GM06990 (cell line): ENCODE results near the gene TMEM201.

Source experiments
- DNase-seq: peaks from one replicate; pipeline ENCODE4 v3.0.0-alpha.2; 2011; ENCODE audit not compliant: insufficient read length; ENCODE audit errors: extremely low read depth
- H3K27me3 ChIP-seq: replicated peaks from 2 replicates; pipeline ENCODE4 v1.6.0; 2011; ENCODE audit warnings: low read length; ENCODE audit not compliant: control insufficient read depth, insufficient read depth
- H3K36me3 ChIP-seq: 2 replicates; pipeline ENCODE4 v1.5.1; 2011; ENCODE audit warnings: low read length; ENCODE audit not compliant: control insufficient read depth, insufficient read depth
- H3K4me3 ChIP-seq: replicated peaks from 2 replicates; pipeline ENCODE4 v1.5.1; 2011; ENCODE audit warnings: low read depth, mild to moderate bottlenecking, control low read depth, low read length
- TF ChIP-seq, protein P1 (sequence below): IDR thresholded peaks from 2 replicates; pipeline ENCODE4 v1.5.1; 2011; ENCODE audit warnings: low read length, control low read depth, mild to moderate bottlenecking, inconsistent platforms; ENCODE audit not compliant: insufficient read depth, poor library complexity, severe bottlenecking

TMEM201 gene

DNA sequence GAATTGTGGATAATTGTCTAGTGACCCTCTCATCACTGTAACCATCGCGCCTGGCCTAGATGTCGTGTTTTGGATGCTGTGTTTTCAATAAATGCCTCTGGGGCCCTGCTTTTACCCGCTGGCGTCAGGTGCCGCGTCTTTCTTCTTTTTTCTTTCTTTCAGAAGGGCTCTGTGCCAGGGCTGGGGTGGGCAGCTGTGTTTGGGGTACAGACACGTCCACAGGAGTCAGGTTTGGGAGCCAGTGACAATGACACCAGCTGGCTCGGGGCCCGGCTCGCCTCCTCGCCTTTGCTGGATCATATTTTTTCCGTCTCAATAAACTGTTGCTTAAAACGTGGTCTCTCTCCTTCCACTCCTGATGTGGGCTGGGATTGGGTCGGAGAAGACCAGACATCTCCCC, 16.1 kb downstream of the TMEM201 start:
- DNase-seq, result no peak
- no peaks in the 10 kb centered on the region for H3K27me3 ChIP-seq
- no peak overlapping the region for H3K4me3 ChIP-seq
- peaks cover 35% of the 10 kb centered on the region for H3K36me3 ChIP-seq
- TF ChIP-seq, protein P1, sequence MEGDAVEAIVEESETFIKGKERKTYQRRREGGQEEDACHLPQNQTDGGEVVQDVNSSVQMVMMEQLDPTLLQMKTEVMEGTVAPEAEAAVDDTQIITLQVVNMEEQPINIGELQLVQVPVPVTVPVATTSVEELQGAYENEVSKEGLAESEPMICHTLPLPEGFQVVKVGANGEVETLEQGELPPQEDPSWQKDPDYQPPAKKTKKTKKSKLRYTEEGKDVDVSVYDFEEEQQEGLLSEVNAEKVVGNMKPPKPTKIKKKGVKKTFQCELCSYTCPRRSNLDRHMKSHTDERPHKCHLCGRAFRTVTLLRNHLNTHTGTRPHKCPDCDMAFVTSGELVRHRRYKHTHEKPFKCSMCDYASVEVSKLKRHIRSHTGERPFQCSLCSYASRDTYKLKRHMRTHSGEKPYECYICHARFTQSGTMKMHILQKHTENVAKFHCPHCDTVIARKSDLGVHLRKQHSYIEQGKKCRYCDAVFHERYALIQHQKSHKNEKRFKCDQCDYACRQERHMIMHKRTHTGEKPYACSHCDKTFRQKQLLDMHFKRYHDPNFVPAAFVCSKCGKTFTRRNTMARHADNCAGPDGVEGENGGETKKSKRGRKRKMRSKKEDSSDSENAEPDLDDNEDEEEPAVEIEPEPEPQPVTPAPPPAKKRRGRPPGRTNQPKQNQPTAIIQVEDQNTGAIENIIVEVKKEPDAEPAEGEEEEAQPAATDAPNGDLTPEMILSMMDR, result no peak

DNA sequence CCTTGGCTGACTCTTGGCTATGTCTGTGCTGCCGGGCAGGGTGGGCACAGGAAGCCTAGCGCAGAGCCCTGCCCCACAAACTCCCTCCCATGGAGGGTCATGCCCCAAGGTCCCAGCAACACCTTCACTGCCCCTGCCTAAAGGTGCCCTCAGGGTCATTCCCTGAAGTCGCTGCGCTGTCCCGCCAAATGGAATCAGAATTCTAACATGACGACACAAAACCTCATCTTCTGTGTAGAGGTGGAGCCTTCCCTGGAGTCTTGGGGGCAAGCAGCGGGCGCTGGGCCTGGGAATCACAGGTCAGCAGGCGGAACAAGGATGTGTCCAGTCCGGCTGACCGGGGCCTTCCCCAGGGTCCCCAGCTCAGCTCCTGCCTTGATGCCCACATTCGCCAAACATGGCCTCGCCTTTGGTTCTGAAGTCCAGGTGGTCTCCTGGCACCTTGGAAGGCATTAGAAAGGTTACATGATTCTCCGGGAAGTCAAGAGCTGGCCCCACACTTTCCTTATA, 17.3 kb downstream of the TMEM201 start:
- TF ChIP-seq, protein P1, result no peak
- DNase-seq, result no peak
- H3K4me3 ChIP-seq, result no peak overlapping the region
- no peaks in the 10 kb centered on the region for H3K27me3 ChIP-seq
- peaks cover 38% of the 10 kb centered on the region for H3K36me3 ChIP-seq

DNA sequence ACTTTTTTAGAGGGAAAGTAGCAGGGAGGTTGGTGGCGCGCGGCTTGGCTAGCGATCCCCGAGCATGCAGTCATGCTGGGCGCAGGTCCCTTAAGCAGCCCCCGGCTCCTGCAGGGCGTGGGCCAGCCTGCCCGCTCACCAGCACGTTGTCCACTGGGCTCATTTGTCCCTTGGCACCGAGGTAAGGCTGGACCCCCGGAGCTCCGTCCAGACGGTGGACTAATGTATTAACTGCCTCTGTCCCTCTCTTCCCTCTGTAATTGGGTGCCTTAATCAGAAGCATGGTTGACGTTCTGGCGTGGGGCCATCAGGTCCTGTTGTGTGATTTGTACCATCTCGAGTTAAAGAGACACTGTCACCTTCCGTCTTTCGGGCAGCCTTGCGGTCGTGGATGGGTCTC, 17.7 kb downstream of the TMEM201 start:
- H3K36me3 ChIP-seq, result peaks cover 34% of the 10 kb centered on the region
- TF ChIP-seq, protein P1, result no peak
- DNase-seq, result no peak

DNA sequence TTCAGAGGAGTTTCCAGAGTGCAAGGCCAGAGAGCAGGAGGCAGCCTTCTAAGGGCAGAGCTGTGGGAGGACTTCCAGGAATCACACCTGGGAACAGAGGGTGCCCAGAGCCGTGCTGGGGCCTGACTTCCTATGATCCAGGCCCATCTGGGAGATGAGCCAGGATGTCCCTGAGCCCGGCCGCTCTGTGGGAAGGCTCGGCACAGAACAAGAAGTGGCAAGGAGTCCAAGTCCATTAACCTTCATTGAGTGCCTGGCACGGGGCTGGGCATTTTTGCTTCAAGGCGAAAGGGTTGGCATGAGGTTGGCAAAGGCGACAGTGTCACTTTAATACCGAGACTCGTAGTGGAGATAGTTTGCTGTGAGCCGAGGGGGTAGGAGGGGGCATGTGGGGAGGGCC, 18.2 kb downstream of the TMEM201 start:
- H3K4me3 ChIP-seq, result no peak overlapping the region
- H3K36me3 ChIP-seq, result peaks cover 29% of the 10 kb centered on the region
- TF ChIP-seq, protein P1, result no peak
- H3K27me3 ChIP-seq, result no peaks in the 10 kb centered on the region
- DNase-seq, result no peak

More for the DNA sequence above, 17.7 kb downstream of the TMEM201 start:
- Histone ChIP-seq H3K27me3 (no peaks in the 10 kb centered on the region), H3K4me3 (no peak overlapping the region)

DNA sequence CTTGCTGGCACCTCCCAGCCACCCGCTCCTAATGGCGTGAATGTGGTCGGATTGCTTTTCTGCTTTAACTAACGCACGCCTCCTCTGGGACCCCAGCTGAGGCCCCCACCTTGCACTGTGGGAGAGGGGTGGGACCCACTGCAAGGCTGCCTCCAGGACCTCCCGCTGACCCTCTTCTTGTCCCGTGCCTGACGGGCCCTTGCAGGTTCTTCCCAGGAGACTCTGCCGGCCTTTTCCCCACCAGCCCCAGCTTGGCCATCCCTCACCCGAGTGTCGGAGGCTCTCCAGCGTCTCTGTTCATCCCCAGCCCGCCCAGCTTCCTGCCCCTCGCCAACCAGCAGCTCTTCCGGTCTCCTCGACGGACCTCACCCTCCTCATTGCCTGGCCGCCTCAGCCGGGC, 18.6 kb downstream of the TMEM201 start:
- DNase-seq, result no peak
- TF ChIP-seq, protein P1, result no peak
- H3K4me3 ChIP-seq, result no peak overlapping the region
- no peaks in the 10 kb centered on the region for H3K27me3 ChIP-seq
- peaks cover 27% of the 10 kb centered on the region for H3K36me3 ChIP-seq

DNA sequence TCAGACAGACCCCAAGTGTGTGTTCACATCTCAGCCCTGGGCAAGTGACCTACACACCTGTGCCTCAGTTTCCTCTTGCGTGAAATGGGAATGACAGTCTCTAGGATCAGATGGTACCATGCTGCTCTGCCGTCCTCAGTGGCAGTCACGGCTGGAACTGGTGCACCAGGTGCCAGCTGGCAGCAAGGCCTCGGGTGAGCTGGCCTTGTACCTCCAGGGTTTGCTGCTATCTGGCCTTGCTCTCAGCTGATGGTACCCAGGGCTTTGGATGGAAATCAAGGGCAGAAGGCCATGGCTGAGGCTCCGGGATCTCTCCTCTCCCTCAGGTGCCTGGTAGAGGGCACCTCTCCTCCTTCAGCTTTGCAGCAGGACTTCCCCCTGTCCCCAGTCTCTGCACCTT, 21.3 kb downstream of the TMEM201 start:
- H3K27me3 ChIP-seq, result no peaks in the 10 kb centered on the region
- no peak overlapping the region for H3K4me3 ChIP-seq
- H3K36me3 ChIP-seq, result peaks cover 25% of the 10 kb centered on the region
- DNase-seq, result no peak
- TF ChIP-seq, protein P1, result no peak
